Stimulated activated CD8-positive, alpha-beta memory T cell treated with anti-CD3 and anti-CD28 coated beads, Interleukin-7, amount 100 ng/mL, for 1 hour (primary cell): ENCODE results near the gene PM20D1.
A peak's percentile ranks its signal among the peaks of the same experiment; 100 is the strongest.
"Not testable (repeated sequence)": the region's sequence is repeated elsewhere in the genome, so short reads cannot be mapped to it uniquely, and the experiment has no call there.

Experiments
- DNase-seq, 2 donors: peaks; one replicate each; pipeline ENCODE4 v3.0.0-alpha.2; 2020; ENCODE audit warnings: low read depth in 2 of 2

Gene PM20D1

DNA sequence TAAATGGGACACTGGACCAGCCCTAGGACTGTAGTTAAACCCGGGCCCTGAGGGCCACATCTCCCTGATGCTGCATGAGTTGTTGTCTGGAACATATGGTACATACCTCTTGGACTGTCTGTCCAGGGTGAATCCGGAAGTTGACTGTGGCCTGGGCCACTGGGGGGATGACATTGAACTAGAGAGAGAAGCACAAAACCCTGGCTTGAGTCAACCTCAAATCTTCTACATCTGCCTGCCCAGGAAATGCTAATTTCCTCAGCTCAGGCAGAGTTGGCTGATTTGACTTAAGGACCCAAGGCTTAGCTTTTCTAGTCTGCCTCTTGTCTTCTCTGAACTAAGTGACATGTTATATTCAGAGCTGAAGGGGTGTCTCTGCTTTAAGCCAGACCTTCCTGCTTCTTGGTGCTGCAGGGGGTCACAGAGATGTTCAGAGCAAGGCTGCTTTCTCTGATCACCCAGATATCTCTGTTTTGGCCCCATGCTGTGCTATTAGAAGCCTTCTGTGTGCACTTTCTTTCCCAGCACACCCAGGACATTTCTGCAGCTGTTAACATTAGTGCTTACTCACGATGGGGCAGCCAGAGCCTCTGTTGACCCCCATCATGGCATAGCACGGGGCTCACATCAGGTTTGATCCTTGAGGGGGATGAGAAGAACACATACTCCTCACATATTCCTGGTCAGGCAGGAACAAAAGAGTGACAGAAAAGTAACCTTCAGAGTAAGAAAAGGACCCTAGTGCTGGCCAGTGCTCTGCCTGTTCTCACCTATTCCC is 9.6 kb downstream of the PM20D1 start:
- DNase-seq = no peak

DNA sequence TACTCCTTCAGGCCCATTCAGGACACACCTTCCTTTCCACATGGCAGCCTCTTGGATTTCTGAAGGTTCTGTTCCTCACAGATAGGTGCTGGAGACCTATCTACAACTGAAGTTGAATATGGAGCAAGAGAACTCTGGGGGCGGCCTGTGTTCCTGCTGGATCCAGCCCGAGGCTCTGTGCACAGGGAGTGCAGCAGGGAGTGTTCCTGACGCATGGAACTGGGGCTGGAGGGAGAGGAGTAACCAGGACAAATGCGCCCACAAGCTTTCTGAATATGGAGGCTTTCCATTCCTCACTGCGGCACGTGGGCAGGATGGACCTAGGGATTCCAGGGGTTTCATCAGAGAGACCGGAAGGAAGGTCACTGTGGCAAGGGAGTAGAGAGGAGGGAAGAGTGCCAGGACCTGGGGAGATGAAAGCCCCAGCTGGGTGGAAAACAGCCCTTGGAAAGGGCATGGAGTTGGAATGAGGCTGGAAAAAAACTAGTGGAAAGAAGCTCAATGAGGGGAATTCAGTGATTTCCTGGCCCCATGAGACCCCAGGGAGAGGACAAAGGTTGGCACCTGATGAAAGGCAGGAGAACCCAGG is 12.5 kb downstream of the PM20D1 start:
- DNase-seq = no peak

GRCh38 chr1:205834751-205835150 is 15.2 kb downstream of the PM20D1 start:
- no peak for DNase-seq

DNA sequence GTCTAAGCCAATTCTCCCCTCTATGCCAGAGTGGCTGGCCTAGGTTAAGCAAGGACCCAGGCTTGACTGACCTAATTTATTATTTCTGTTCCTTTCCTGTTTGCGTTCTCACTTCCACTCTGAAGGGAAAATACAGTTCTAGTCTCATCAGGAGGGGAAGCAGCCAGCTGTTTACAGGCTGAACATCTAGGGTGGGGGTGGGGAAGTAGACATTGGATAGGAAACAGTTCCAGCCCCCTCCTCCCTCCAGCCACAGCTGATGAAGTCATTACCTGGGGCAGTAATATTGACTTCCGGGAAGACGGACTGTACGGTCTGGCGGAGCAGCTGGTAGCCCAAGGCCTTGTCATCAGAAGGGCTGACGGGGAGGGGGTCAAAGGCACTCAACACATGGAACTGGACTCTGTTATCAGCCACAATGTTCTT is 17.6 kb downstream of the PM20D1 start:
- no peak for DNase-seq

DNA sequence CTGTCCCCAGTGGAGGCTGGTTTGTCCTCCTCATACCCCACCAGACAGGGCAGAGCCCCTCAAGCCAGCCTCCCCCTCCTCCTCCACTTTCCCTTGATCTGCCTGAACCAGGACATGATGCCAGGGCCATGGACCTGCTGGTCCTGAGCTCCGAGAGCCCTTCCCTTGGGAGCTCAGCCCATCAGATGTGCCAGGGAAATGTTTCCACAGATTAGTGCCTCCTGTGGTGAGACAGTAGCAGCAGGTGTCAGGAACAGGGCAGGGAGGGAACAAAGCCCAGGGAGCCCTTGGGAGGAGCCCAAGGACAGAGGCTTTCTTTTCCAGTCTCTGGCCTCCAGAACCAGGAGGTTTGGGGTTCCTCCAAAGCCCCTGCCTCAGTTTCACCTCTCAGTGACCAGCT is 22.3 kb downstream of the PM20D1 start:
- no peak for DNase-seq

- DNase-seq = no peak
Observed at GRCh38 chr1:205826995-205827394, 22.9 kb downstream of the PM20D1 start.

- DNase-seq = no peak
Observed at GRCh38 chr1:205826016-205826806, 23.7 kb downstream of the PM20D1 start.

DNA sequence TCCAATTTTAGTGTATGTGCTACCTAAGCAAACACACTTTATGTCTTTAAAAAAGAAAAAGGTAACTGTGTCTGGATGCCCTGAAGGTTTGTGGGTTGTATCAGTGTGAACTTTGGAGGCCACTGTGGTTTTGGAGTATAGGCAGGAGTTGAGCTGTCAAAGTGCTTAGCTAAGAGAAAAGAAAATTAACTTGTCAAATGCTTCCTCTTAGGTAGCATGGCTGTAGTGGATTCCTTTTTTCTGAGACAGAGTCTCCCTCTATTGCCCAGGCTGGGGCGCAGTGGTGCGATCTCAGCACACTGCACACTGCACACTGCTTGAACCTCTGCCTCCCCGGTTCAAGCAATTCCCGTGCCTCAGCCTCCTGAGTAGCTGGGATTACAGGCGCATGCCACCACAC is 25.8 kb downstream of the PM20D1 start:
- DNase-seq = no peak

DNA sequence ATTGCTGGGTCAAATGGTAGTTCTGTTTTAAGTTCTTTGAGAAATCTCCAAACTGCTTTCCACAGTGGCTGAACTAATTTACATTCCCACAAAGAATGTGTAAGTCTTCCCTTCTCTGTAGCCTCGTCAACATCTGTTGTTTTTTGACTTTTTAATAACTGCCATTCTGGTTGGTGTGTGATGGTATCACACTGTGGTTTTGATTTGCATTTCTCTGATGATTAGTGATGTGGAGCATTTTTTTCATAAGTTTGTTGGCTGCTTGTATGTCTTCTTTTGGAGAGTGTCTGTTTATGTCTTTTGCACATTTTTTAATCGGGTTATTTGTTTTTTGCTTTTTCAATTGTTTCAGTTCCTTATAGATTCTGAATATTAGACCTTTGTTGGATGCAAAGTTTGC is 26.7 kb downstream of the PM20D1 start:
- not testable (repeated sequence) for DNase-seq

DNA sequence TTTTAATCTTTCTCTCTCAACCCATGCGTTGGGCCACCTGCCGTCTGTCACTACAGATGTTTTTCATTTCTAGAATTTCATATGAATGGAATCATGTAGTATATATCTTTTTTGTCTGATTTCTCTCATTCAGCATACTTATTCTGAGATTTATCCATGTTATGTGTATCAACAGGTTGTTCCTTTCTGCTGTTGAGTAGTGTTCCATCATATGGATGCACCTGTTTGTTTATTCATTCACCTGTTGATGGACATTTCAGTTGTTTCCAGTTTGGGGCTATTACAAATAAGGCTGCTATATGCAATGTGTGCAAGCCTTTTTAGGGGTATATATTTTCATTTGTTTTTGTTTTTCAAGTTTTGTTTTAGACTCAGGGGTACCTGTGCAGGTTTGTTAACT is 27.5 kb downstream of the PM20D1 start:
- DNase-seq = no peak

DNA sequence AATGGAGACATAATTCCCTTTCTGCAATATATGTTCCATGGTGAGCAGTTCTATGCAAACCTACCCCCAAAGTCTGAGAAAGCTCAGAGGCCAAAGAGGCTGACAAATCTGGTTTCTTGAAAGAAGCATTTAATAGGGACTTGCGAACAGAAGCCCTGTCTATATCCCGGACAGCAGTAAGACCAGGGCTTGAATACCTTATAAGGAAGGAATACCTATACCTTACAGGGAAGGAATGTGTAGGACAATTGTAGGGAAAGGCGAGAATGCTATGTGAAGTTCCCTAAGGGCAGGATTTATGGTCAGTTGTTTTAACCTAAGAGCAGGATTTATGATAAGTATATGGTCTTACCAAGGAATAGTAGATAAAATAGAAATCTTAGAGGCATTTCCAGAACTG is 31.9 kb downstream of the PM20D1 start:
- DNase-seq = no peak

DNA sequence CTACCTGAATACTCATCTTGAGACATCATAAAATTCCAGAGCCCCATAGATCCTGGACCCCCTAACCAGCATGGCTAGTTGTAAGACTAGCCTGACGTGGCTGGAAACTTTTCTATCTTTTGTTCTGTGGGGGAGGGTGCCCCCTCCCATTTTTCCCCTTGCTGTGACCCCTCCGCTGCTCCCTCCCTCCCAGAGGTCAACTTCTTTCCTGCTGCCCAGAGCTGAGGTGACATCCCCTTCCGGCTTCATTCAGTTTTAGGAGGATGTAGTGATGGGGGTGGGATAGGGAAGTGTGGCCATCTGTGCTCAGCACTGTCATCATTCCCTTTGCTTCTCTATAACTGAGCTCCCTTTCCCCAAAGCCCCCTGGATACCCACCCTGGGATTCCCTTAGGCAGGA is 32.6 kb downstream of the PM20D1 start:
- no peak for DNase-seq

DNA sequence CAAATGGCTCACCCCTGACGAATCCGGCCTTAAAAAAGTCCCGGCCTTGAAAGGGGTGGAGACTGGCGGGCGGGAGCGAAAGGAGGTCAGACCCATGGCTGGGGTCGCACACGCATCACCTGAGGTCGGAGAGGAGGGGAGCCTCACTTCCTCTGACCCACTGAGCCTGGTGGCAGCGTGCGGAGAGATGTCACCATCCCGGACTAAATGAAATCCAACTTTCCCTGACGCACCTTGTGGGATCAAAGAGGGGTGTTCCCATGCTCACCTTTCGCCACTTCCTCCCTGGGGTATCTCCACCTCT is 36.2 kb downstream of the PM20D1 start:
- DNase-seq = no peak

- DNase-seq = peak; percentile 84 to 86
Observed at GRCh38 chr1:205812878-205813754, 36.8 kb downstream of the PM20D1 start, which contains the start of gene SLC41A1. TSS of gene SLC41A1 (minus strand) at chr1:205813198. CDS start at chr1:205810441, 2,757 bp downstream.

GRCh38 chr1:205812271-205812877 is 37.6 kb downstream of the PM20D1 start:
- DNase-seq = no peak

- DNase-seq = no peak
Observed at GRCh38 chr1:205811660-205812059, 38.3 kb downstream of the PM20D1 start.

GRCh38 chr1:205810448-205811157 is 39.3 kb downstream of the PM20D1 start:
- no peak for DNase-seq

GRCh38 chr1:205809942-205810345 is 40.0 kb downstream of the PM20D1 start:
- DNase-seq = no peak

- no peak for DNase-seq
Observed at GRCh38 chr1:205809469-205809868, 40.5 kb downstream of the PM20D1 start.

- no peak for DNase-seq
Observed at GRCh38 chr1:205805082-205805711, 44.7 kb downstream of the PM20D1 start.
